Esophagus squamous epithelium (tissue), 4 donors: Measurements from ENCODE around the gene SPATA17.

Experiments
- CTCF ChIP-seq, 6 experiments: fragments of 450-650 bp in 4 of 6; fragments of 200-600 bp in 2 of 6; sonication (generic) in 2 of 6; IDR thresholded peaks; one replicate each; pipeline ENCODE4 v1.5.1; 2016 to 2019; ENCODE audit warnings: antibody characterized with exemption in 6 of 6, mild to moderate bottlenecking in 4 of 6, moderate library complexity in 4 of 6
- POLR2A ChIP-seq, 4 donors: fragments of 450-650 bp; IDR thresholded peaks; one replicate each; pipeline ENCODE4 v1.6.1; 2017; ENCODE audit warnings: antibody characterized with exemption in 4 of 4, mild to moderate bottlenecking in 4 of 4, moderate library complexity in 3 of 4

- TF ChIP-seq POLR2A (IDR thresholded peaks at IDR 0.05) = no peak
- no peak for TF ChIP-seq CTCF (IDR thresholded peaks at IDR 0.05)
Measured at GRCh38 chr1:217846733-217847132, 215.6 kb downstream of the SPATA17 start.
